ENCODE data around the gene PAN2. TPM values are rescaled to one million over a fixed set of nuclear protein-coding genes. Genes with fewer than 3 reads are reported as not detected.

PAN2 gene
- total and polyA plus RNA-seq, 10 of the 15 experiments (the other 5 are each of a cell fraction or from before 2014, with no cell fraction given): 14.4 to 61.8 (median 34.9) TPM

DNA sequence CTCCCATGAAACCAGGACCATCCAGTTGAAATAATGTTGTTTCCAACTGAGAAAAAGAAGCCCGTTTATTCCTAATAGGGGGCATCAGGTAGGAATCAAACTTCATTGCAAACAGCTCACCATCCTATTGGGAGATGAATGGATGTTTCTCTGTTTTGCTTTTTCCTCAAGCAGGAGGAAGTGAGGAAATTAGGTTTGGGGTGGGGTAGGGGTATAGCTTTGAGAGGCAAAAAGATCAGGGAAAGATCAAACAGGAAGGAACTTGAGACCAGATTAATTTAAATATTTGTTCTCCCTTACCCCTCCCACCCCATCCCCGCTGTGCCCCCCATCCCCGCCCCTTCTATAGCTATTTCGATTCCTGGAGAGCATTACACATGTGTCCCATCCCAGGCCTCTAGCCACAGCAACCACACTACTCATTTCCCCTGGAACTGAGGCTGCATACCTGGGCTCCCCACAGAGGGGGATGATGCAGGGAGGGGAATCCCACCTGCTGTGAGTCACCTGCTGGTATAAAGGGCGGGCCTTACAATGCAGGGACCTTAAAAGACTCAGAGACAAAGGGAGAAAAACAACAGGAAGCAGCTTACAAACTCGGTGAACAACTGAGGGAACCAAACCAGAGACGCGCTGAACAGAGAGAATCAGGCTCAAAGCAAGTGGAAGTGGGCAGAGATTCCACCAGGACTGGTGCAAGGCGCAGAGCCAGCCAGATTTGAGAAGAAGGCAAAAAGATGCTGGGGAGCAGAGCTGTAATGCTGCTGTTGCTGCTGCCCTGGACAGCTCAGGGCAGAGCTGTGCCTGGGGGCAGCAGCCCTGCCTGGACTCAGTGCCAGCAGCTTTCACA lies 4.7 kb upstream of the PAN2 start, which contains the start of gene IL23A (continued):
- TF ChIP-seq USF1 (IDR thresholded peaks at IDR 0.05; ENCODE audit: borderline replicate concordance, extremely low read length, insufficient read depth, low read depth, low read length): no peak
- TF ChIP-seq NFIC (IDR thresholded peaks at IDR 0.05; ENCODE audit: low read depth, low read length): peak; percentile 68; the same call in 1 of the 2 replicates
- peak; percentile 57; the same call in 1 of the 2 replicates for TF ChIP-seq POLR2AphosphoS5 (IDR thresholded peaks at IDR 0.05; ENCODE audit: low read length)
- no peak for TF ChIP-seq RFX5 (IDR thresholded peaks at IDR 0.05; ENCODE audit: low read depth, low read length)
- TF ChIP-seq ATF7 (IDR thresholded peaks at IDR 0.05; ENCODE audit: low read depth): no peak
- no peak for TF ChIP-seq KLF5 (IDR thresholded peaks at IDR 0.05; ENCODE audit: partially characterized antibody)
- no peak for TF ChIP-seq STAT3 (IDR thresholded peaks at IDR 0.05; ENCODE audit: low read depth, low read length)
- TF ChIP-seq BHLHE40 (IDR thresholded peaks at IDR 0.05; ENCODE audit: borderline replicate concordance in 1 of 2, low read depth in 2 of 2, low read length in 1 of 2): peak; percentile 64 to 67; a peak in 2 of 4 replicates
- no peak for TF ChIP-seq MEF2A (IDR thresholded peaks at IDR 0.05; ENCODE audit: insufficient read depth, low read depth, low read length)
- TF ChIP-seq FOS (IDR thresholded peaks at IDR 0.05; ENCODE audit: borderline replicate concordance, extremely low read depth, insufficient read length): no peak
- TF ChIP-seq RELA (IDR thresholded peaks at IDR 0.05; ENCODE audit: borderline replicate concordance, partially characterized antibody): peak; percentile 58
- TF ChIP-seq HDAC2 (IDR thresholded peaks at IDR 0.05): no peak
- peak; percentile 62; the same call in 1 of the 2 replicates for TF ChIP-seq CREM (IDR thresholded peaks at IDR 0.05; ENCODE audit: low read depth)
- no peak for TF ChIP-seq NRF1 (conservative IDR thresholded peaks at IDR 0.05; ENCODE audit: low read depth, low read length)
- no peak for TF ChIP-seq ZZZ3 (IDR thresholded peaks at IDR 0.05; ENCODE audit: control insufficient read depth, insufficient read length, low read depth)
- no peak for TF ChIP-seq RBBP5 (conservative IDR thresholded peaks at IDR 0.05)
- TF ChIP-seq SREBF1 (IDR thresholded peaks at IDR 0.05; ENCODE audit: low read length): no peak
- TF ChIP-seq, protein P1, sequence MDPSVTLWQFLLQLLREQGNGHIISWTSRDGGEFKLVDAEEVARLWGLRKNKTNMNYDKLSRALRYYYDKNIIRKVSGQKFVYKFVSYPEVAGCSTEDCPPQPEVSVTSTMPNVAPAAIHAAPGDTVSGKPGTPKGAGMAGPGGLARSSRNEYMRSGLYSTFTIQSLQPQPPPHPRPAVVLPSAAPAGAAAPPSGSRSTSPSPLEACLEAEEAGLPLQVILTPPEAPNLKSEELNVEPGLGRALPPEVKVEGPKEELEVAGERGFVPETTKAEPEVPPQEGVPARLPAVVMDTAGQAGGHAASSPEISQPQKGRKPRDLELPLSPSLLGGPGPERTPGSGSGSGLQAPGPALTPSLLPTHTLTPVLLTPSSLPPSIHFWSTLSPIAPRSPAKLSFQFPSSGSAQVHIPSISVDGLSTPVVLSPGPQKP (IDR thresholded peaks at IDR 0.05; ENCODE audit: low read depth, low read length): no peak
- TF ChIP-seq PBX3 (IDR thresholded peaks at IDR 0.05; ENCODE audit: insufficient replicate concordance, low read depth, low read length): no peak
- no peak for TF ChIP-seq ZNF207 (IDR thresholded peaks at IDR 0.05; ENCODE audit: borderline replicate concordance)
- no peak for TF ChIP-seq KAT2A (conservative IDR thresholded peaks at IDR 0.05; ENCODE audit: control insufficient read depth, low read depth, low read length)
- no peak for TF ChIP-seq MYC (IDR thresholded peaks at IDR 0.05; ENCODE audit: insufficient read depth, insufficient read length, insufficient replicate concordance, low read length, severe bottlenecking)
- no peak for TF ChIP-seq MXI1 (IDR thresholded peaks at IDR 0.05; ENCODE audit: low read depth, low read length)
- TF ChIP-seq CREB1 (IDR thresholded peaks at IDR 0.05; ENCODE audit: low read depth): peak; percentile 69; the same call in 1 of the 2 replicates
- TF ChIP-seq RB1 (IDR thresholded peaks at IDR 0.05; ENCODE audit: borderline replicate concordance): 0 out of 2 replicates have a peak, but pooled peaks have one; percentile 40
- TF ChIP-seq FOXK2 (IDR thresholded peaks at IDR 0.05): no peak
- TF ChIP-seq ZNF24 (IDR thresholded peaks at IDR 0.05): no peak
- TF ChIP-seq SRF (IDR thresholded peaks at IDR 0.05; ENCODE audit: low read depth in 2 of 2, low read length in 2 of 2): no peak
- no peak for TF ChIP-seq ZNF274 (IDR thresholded peaks at IDR 0.05; ENCODE audit: insufficient read depth, insufficient read length)
